Upper lobe of right lung (tissue), 1 donor: ENCODE results near the gene PLAC9. TPM values are rescaled to one million over a fixed set of nuclear protein-coding genes. Genes with fewer than 3 reads are reported as not detected.

Experiments used
- ATAC-seq: fragments of 200-7000 bp; cut with Tn5 transposase; one replicate; pipeline ENCODE4 v1.9.1; 2020; ENCODE audit warnings: mild to moderate bottlenecking, moderate library complexity
- DNase-seq: peaks from one replicate; pipeline ENCODE4 v3.0.0-alpha.2; 2020
- H3K27ac ChIP-seq: fragments of 200-600 bp; one replicate; pipeline ENCODE4 v1.8.0; 2022
- H3K27me3 ChIP-seq: fragments of 200-600 bp; one replicate; pipeline ENCODE4 v1.8.0; 2022; ENCODE audit warnings: mild to moderate bottlenecking
- H3K36me3 ChIP-seq: fragments of 200-600 bp; one replicate; pipeline ENCODE4 v1.8.0; 2022
- H3K4me1 ChIP-seq: fragments of 200-600 bp; one replicate; pipeline ENCODE4 v1.8.0; 2022
- H3K4me3 ChIP-seq: fragments of 200-600 bp; one replicate; pipeline ENCODE4 v1.8.0; 2022; ENCODE audit warnings: mild to moderate bottlenecking
- H3K9me3 ChIP-seq: fragments of 200-600 bp; one replicate; pipeline ENCODE4 v1.8.0; 2022
- intact Hi-C: fragments of 100-400 bp; cut with DNase I; formaldehyde crosslinking; loops from one replicate; pipeline ENCODE4 v1.11.0; 2022
- total RNA-seq: library from RNA; stranded (reverse); fragmentation: NEBNext Ultra II Directional; extraction: Animal tissue kit (Norgen Biotek cat#: 25700); gene quantifications from one replicate; pipeline ENCODE4 v1.2.1, GENCODE V29; 2021
- TF ChIP-seq, protein P1 (sequence below): fragments of 200-600 bp; IDR thresholded peaks from one replicate; pipeline ENCODE4 v1.8.0; 2022; ENCODE audit warnings: antibody characterized with exemption
- donor health status: DM: no; HTN: yes; CAD: no; lungs with severe emphysema.

Gene PLAC9
- total RNA-seq, 1 donor from 2014 or later, result 24.1 TPM

DNA sequence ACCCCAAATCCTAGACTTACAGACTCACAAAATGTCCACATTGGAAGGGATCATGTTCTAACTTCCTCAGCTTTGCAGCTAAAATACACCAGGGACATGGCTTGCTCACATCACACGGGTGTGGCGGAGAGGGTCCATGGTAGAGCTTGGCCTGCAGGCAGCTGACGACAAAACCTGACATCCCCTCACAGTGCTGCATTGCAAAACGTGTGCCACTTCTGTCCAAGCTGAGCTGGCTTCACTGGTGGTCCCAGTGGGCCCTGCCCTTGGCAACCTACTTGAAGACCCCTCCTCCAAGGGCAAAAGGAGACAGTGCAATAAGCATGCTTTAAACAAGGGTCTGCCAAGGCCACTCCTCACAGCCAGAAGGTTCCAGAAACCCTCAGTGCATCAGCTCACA, 50.9 kb downstream of the PLAC9 start:
- Histone ChIP-seq H3K4me1 (peaks cover 60% of the 10 kb centered on the region), H3K9me3 (no peaks in the 10 kb centered on the region), H3K36me3 (peaks cover 12% of the 10 kb centered on the region), H3K4me3 (no peak overlapping the region), H3K27ac (peak overlapping the region; percentile 9), H3K27me3 (no peaks in the 10 kb centered on the region)
- intact Hi-C loops, result no loop called here
- TF ChIP-seq, protein P1, sequence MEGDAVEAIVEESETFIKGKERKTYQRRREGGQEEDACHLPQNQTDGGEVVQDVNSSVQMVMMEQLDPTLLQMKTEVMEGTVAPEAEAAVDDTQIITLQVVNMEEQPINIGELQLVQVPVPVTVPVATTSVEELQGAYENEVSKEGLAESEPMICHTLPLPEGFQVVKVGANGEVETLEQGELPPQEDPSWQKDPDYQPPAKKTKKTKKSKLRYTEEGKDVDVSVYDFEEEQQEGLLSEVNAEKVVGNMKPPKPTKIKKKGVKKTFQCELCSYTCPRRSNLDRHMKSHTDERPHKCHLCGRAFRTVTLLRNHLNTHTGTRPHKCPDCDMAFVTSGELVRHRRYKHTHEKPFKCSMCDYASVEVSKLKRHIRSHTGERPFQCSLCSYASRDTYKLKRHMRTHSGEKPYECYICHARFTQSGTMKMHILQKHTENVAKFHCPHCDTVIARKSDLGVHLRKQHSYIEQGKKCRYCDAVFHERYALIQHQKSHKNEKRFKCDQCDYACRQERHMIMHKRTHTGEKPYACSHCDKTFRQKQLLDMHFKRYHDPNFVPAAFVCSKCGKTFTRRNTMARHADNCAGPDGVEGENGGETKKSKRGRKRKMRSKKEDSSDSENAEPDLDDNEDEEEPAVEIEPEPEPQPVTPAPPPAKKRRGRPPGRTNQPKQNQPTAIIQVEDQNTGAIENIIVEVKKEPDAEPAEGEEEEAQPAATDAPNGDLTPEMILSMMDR, result no peak
- DNase-seq (no peak), ATAC-seq (no peak)

DNA sequence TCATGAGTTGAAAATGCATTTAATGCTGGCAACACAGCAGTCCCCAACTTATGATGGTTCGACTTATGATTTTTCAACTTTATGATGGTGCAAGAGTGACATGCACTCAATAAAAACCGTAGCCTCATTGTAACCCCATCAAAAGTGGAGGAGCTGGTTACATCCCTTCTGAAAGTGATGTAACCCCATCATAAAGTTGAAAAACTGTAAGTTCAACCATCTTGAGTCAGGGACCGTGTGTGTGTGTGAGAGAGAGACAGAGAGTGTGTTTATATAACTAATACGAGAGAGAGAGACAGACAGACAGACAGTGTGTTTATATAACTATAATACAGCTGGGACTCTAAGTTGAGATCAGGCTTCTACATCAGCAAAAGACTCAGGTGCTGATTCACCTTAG, 51.8 kb downstream of the PLAC9 start:
- TF ChIP-seq, protein P1, result no peak
- Histone ChIP-seq H3K27me3 (no peaks in the 10 kb centered on the region), H3K9me3 (no peaks in the 10 kb centered on the region), H3K36me3 (peaks cover 12% of the 10 kb centered on the region), H3K27ac (no peak overlapping the region), H3K4me1 (peaks cover 65% of the 10 kb centered on the region), H3K4me3 (no peak overlapping the region)
- no peak for ATAC-seq
- intact Hi-C loops, result no loop called here
- no peak for DNase-seq

DNA sequence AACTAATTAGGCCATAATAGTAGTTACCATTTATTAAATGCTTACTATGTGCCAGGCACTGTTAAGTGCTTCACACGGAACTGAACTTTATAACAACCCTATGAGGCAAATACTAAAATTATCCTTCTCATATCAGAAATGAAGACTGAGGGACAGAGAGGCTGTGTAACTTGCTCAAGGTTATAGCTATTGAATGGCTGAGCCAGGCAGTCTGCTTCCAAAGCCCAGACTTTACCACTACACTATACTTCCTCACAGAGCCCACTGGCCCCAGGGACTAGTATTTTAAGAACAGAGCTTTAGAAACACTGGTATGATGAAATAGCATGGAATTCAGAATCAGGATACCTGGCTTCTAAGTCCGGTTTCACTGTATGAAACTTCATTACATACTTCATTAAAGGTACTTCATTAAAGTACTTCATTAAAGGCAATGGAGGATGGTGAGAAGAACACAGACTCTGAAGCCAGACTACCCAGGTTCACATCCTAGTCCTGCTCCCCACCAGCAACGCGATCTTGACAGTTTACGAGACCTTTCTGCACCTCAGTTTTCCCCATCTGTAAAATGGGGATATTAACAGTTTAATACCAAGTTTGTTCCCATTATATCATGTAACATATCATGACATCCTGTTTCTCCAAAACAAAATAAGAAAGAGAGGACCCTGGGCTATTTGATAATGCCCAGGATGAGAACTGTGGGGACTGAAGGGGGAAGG, 53.2 kb downstream of the PLAC9 start:
- Histone ChIP-seq H3K27me3 (no peaks in the 10 kb centered on the region), H3K9me3 (no peaks in the 10 kb centered on the region), H3K4me3 (no peak overlapping the region), H3K27ac (no peak overlapping the region), H3K4me1 (peaks cover 64% of the 10 kb centered on the region), H3K36me3 (peaks cover 4% of the 10 kb centered on the region)
- no peak for DNase-seq
- TF ChIP-seq, protein P1, result no peak
- intact Hi-C loops, result no loop called here
- no peak for ATAC-seq

DNA sequence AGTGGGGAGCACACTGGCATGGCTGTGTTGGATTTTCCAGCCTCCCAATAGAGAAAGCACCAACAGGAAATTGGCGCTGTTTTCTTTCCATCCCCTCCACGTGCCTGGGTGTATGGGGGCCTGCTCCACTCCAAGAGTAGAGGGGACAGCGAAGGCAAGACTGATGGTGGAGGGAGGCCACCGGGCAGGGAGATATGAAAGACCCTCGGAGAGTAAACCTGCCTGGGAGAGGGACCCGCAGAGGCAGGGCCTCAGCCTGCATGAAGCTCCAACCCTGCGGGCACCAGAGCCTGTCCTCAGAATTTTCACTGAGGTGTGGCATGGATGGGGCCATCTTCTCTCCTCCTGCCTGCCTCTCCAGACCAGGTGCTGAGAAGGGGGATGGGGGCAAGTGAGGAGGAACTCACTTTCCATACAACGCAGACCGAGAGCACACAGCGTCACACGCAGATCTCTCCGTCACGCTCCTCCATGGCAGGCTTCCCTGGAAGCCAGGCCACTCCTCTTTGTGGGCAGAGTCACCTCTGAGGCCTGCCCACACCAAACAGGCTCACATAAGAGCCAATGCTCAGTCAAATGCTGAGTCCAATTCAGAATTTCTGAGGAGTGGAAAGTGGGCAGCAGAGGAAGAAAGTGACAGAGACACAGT, 54.0 kb downstream of the PLAC9 start:
- peak; percentile 60 for ATAC-seq
- no peak overlapping the region for H3K4me3 ChIP-seq
- no peaks in the 10 kb centered on the region for H3K36me3 ChIP-seq
- TF ChIP-seq, protein P1, result no peak
- intact Hi-C loops, result no loop called here
- no peaks in the 10 kb centered on the region for H3K9me3 ChIP-seq
- no peaks in the 10 kb centered on the region for H3K27me3 ChIP-seq
- DNase-seq, result no peak
- H3K27ac ChIP-seq, result no peak overlapping the region
- peaks cover 72% of the 10 kb centered on the region for H3K4me1 ChIP-seq

DNA sequence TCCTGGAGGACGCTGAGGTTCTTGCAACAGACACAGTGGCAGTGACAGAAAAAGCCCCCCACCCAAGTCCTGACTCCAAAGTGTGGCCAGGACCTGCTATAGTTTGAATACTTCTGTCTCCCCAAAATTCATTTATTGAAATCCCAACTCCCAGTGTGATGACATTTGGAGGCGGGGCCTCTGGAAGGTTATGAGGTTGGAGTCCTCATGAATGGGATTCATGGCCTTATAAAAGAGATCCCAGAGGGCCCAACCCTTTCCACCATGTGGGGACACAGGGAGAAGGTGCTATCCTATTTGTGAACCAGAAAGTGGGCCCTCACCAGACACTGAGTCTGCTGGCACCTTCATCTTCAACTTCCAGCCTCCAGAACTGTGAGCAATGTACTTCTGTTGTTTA, 54.5 kb downstream of the PLAC9 start:
- peaks cover 76% of the 10 kb centered on the region for H3K4me1 ChIP-seq
- peak overlapping the region; percentile 9 for H3K27ac ChIP-seq
- no peaks in the 10 kb centered on the region for H3K36me3 ChIP-seq
- no peaks in the 10 kb centered on the region for H3K9me3 ChIP-seq
- no peak for ATAC-seq
- TF ChIP-seq, protein P1, result no peak
- intact Hi-C loops, result no loop called here
- DNase-seq, result no peak
- H3K4me3 ChIP-seq, result no peak overlapping the region
- no peaks in the 10 kb centered on the region for H3K27me3 ChIP-seq
